Inflammatory macrophage treated with lipopolysaccharide for 4 hours (primary cell): ENCODE data around the gene RPTOR.

Experiments
- DNase-seq: peaks from one replicate; pipeline ENCODE4 v3.0.0-alpha.2; 2020

Gene RPTOR

DNA sequence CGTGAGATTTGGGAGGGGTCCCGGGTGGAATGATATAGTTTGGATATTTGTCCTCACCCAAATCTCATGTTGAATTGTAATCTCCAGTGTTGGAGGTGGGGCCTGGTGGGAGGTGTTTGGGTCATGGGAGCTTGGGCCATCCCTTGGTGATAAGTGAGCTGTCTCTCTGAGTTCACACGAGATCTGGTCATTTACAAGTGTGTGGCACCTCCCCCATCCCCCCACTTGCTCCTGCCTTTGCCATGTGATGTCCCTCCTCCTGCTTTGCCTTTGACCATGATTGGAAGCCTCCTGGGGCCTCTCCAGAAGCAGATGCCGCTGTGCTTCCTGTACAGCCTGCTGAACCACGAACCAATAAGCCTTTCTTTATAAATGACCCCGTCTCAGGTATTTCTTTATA, 469.0 kb downstream of the RPTOR start:
- DNase-seq = no peak

- DNase-seq = no peak
These were observed 470.5 kb downstream of the RPTOR start for GRCh38 chr17:81015136-81015535.
